ENCODE results near the gene ARHGAP24.

ARHGAP24 gene

GRCh38 chr4:85772470-85772869, 297.5 kb downstream of the ARHGAP24 start:
- no peak overlapping the region for H2AK5ac ChIP-seq (ENCODE audit: low read length)
- H3K79me2 ChIP-seq (ENCODE audit: control insufficient read depth, insufficient read depth, low read length, poor library complexity) = no peaks in the 10 kb centered on the region
- H4K12ac ChIP-seq (ENCODE audit: low read depth, low read length) = no peak overlapping the region
- H3K4me1 ChIP-seq (ENCODE audit: control insufficient read depth in 1 of 2, insufficient read depth in 2 of 2, low read length in 2 of 2) = peaks cover 0 to 3% of the 10 kb centered on the region in 2 experiments
- H3K14ac ChIP-seq (ENCODE audit: low read length) = no peak overlapping the region
- no peak overlapping the region for H2BK5ac ChIP-seq (ENCODE audit: low read depth, low read length, poor library complexity)
- no peaks in the 10 kb centered on the region for H3K27me3 ChIP-seq (ENCODE audit: insufficient read depth, low read length)
- H3K9ac ChIP-seq (ENCODE audit: low read length) = no peak overlapping the region
- no peaks in the 10 kb centered on the region for H3K9me3 ChIP-seq (ENCODE audit: insufficient read depth, low read depth, low read length)
- no peak overlapping the region for H3K27ac ChIP-seq (ENCODE audit: low read depth, low read length)
- no peak overlapping the region for H3K4me3 ChIP-seq (ENCODE audit: low read depth, low read length)
- H3K4me2 ChIP-seq (ENCODE audit: low read length) = no peak overlapping the region
- no peak overlapping the region for H4K8ac ChIP-seq (ENCODE audit: low read depth, low read length)
- peak in 1 of 2 donors; percentile 76 for DNase-seq
- no CpG with 5 or more reads among the region's 1 CpG for WGBS (ENCODE audit: extremely low coverage, insufficient coverage, insufficient read length)
- H3K4ac ChIP-seq (ENCODE audit: low read depth, low read length) = no peak overlapping the region
- no peak overlapping the region for H3K18ac ChIP-seq (ENCODE audit: low read length)
- H2BK12ac ChIP-seq (ENCODE audit: low read length) = no peak overlapping the region
- H3K23ac ChIP-seq (ENCODE audit: low read length) = no peak overlapping the region
- H4K91ac ChIP-seq (ENCODE audit: low read depth, low read length) = no peak overlapping the region
- H2BK120ac ChIP-seq (ENCODE audit: insufficient read depth, low read length, poor library complexity) = no peak overlapping the region
- H3K36me3 ChIP-seq (ENCODE audit: control insufficient read depth in 1 of 2, insufficient read depth in 2 of 2, low read length in 2 of 2) = no peaks in the 10 kb centered on the region
- no peaks in the 10 kb centered on the region for H3K79me1 ChIP-seq (ENCODE audit: low read length)
- no peak overlapping the region for H2AFZ ChIP-seq (ENCODE audit: insufficient read depth, low read length, poor library complexity)

GRCh38 chr4:85773372-85773771, 298.4 kb downstream of the ARHGAP24 start:
- DNase-seq = no peak
- H3K4me2 ChIP-seq (ENCODE audit: low read length) = no peak overlapping the region
- H2BK12ac ChIP-seq (ENCODE audit: low read length) = no peak overlapping the region
- H4K8ac ChIP-seq (ENCODE audit: low read depth, low read length) = no peak overlapping the region
- no peak overlapping the region for H3K9ac ChIP-seq (ENCODE audit: low read length)
- H3K4me1 ChIP-seq (ENCODE audit: control insufficient read depth in 1 of 2, insufficient read depth in 2 of 2, low read length in 2 of 2) = peaks cover 0 to 3% of the 10 kb centered on the region in 2 experiments
- H3K4me3 ChIP-seq (ENCODE audit: low read depth, low read length) = no peak overlapping the region
- H2BK120ac ChIP-seq (ENCODE audit: insufficient read depth, low read length, poor library complexity) = no peak overlapping the region
- no peaks in the 10 kb centered on the region for H3K79me1 ChIP-seq (ENCODE audit: low read length)
- no peak overlapping the region for H3K4ac ChIP-seq (ENCODE audit: low read depth, low read length)
- no CpG with 5 or more reads among the region's 1 CpG for WGBS (ENCODE audit: extremely low coverage, insufficient coverage, insufficient read length)
- no peak overlapping the region for H3K14ac ChIP-seq (ENCODE audit: low read length)
- H3K79me2 ChIP-seq (ENCODE audit: control insufficient read depth, insufficient read depth, low read length, poor library complexity) = no peaks in the 10 kb centered on the region
- H2AK5ac ChIP-seq (ENCODE audit: low read length) = no peak overlapping the region
- H3K36me3 ChIP-seq (ENCODE audit: control insufficient read depth in 1 of 2, insufficient read depth in 2 of 2, low read length in 2 of 2) = no peaks in the 10 kb centered on the region
- no peak overlapping the region for H3K18ac ChIP-seq (ENCODE audit: low read length)
- no peak overlapping the region for H3K23ac ChIP-seq (ENCODE audit: low read length)
- H2AFZ ChIP-seq (ENCODE audit: insufficient read depth, low read length, poor library complexity) = no peak overlapping the region
- H3K9me3 ChIP-seq (ENCODE audit: insufficient read depth, low read depth, low read length) = no peaks in the 10 kb centered on the region
- H2BK5ac ChIP-seq (ENCODE audit: low read depth, low read length, poor library complexity) = no peak overlapping the region
- H3K27me3 ChIP-seq (ENCODE audit: insufficient read depth, low read length) = no peaks in the 10 kb centered on the region
- H4K12ac ChIP-seq (ENCODE audit: low read depth, low read length) = no peak overlapping the region
- no peak overlapping the region for H3K27ac ChIP-seq (ENCODE audit: low read depth, low read length)
- H4K91ac ChIP-seq (ENCODE audit: low read depth, low read length) = no peak overlapping the region

DNA sequence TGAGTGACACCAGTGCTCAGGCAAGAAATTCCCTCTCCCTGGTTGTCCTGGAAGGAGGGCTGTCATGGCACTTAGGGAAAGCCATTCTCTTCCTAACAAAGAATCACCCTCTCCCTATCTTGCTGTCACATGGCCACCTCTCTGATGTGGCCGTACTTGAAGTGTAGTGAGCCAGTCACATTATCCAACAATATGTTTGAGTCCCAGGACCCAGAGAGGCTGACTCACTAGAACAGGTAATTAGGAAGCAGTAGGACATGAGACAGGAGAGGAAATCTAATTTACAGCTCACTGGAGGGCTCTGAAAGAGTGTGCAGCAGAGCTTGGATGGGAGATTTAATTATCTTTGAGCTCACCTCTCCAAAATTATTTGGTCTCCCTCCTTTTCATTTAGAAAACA, 299.1 kb downstream of the ARHGAP24 start:
- Histone ChIP-seq H3K4ac (ENCODE audit: low read depth, low read length) (no peak overlapping the region), H3K4me1 (ENCODE audit: control insufficient read depth in 1 of 2, insufficient read depth in 2 of 2, low read length in 2 of 2) (peaks cover 0 to 3% of the 10 kb centered on the region in 2 experiments), H3K4me3 (ENCODE audit: low read depth, low read length) (no peak overlapping the region), H3K14ac (ENCODE audit: low read length) (no peak overlapping the region), H3K9me3 (ENCODE audit: insufficient read depth, low read depth, low read length) (no peaks in the 10 kb centered on the region), H2BK120ac (ENCODE audit: insufficient read depth, low read length, poor library complexity) (no peak overlapping the region), H4K12ac (ENCODE audit: low read depth, low read length) (no peak overlapping the region), H4K8ac (ENCODE audit: low read depth, low read length) (no peak overlapping the region), H3K27ac (ENCODE audit: low read depth, low read length) (no peak overlapping the region), H2AK5ac (ENCODE audit: low read length) (no peak overlapping the region), H3K79me2 (ENCODE audit: control insufficient read depth, insufficient read depth, low read length, poor library complexity) (no peaks in the 10 kb centered on the region), H3K36me3 (ENCODE audit: control insufficient read depth in 1 of 2, insufficient read depth in 2 of 2, low read length in 2 of 2) (no peaks in the 10 kb centered on the region), H3K79me1 (ENCODE audit: low read length) (no peaks in the 10 kb centered on the region), H3K18ac (ENCODE audit: low read length) (no peak overlapping the region), H3K27me3 (ENCODE audit: insufficient read depth, low read length) (no peaks in the 10 kb centered on the region), H3K9ac (ENCODE audit: low read length) (no peak overlapping the region), H2BK12ac (ENCODE audit: low read length) (no peak overlapping the region), H4K91ac (ENCODE audit: low read depth, low read length) (no peak overlapping the region), H3K23ac (ENCODE audit: low read length) (no peak overlapping the region), H2BK5ac (ENCODE audit: low read depth, low read length, poor library complexity) (no peak overlapping the region), H2AFZ (ENCODE audit: insufficient read depth, low read length, poor library complexity) (no peak overlapping the region), H3K4me2 (ENCODE audit: low read length) (no peak overlapping the region)
- WGBS (ENCODE audit: extremely low coverage, insufficient coverage, insufficient read length) = no CpG with 5 or more reads among the region's 1 CpG
- peak in 1 of 2 donors; percentile 34 for DNase-seq

- H2BK12ac ChIP-seq (ENCODE audit: low read length) = no peak overlapping the region
- no peak overlapping the region for H2BK120ac ChIP-seq (ENCODE audit: insufficient read depth, low read length, poor library complexity)
- H3K79me2 ChIP-seq (ENCODE audit: control insufficient read depth, insufficient read depth, low read length, poor library complexity) = no peaks in the 10 kb centered on the region
- no peaks in the 10 kb centered on the region for H3K79me1 ChIP-seq (ENCODE audit: low read length)
- no peak overlapping the region for H3K4me2 ChIP-seq (ENCODE audit: low read length)
- no peak overlapping the region for H4K12ac ChIP-seq (ENCODE audit: low read depth, low read length)
- H3K23ac ChIP-seq (ENCODE audit: low read length) = no peak overlapping the region
- no peak overlapping the region for H3K14ac ChIP-seq (ENCODE audit: low read length)
- H2BK5ac ChIP-seq (ENCODE audit: low read depth, low read length, poor library complexity) = no peak overlapping the region
- H4K91ac ChIP-seq (ENCODE audit: low read depth, low read length) = no peak overlapping the region
- no peak overlapping the region for H2AK5ac ChIP-seq (ENCODE audit: low read length)
- H3K4me1 ChIP-seq (ENCODE audit: control insufficient read depth in 1 of 2, insufficient read depth in 2 of 2, low read length in 2 of 2) = peaks cover 0 to 3% of the 10 kb centered on the region in 2 experiments
- H3K27me3 ChIP-seq (ENCODE audit: insufficient read depth, low read length) = no peaks in the 10 kb centered on the region
- no peak overlapping the region for H3K9ac ChIP-seq (ENCODE audit: low read length)
- no peak overlapping the region for H3K4ac ChIP-seq (ENCODE audit: low read depth, low read length)
- no peak overlapping the region for H3K27ac ChIP-seq (ENCODE audit: low read depth, low read length)
- no peak overlapping the region for H3K18ac ChIP-seq (ENCODE audit: low read length)
- H3K4me3 ChIP-seq (ENCODE audit: low read depth, low read length) = no peak overlapping the region
- DNase-seq = no peak
- H3K36me3 ChIP-seq (ENCODE audit: control insufficient read depth in 1 of 2, insufficient read depth in 2 of 2, low read length in 2 of 2) = no peaks in the 10 kb centered on the region
- no peak overlapping the region for H4K8ac ChIP-seq (ENCODE audit: low read depth, low read length)
- H3K9me3 ChIP-seq (ENCODE audit: insufficient read depth, low read depth, low read length) = no peaks in the 10 kb centered on the region
- no CpG with 5 or more reads among the region's 3 CpGs for WGBS (ENCODE audit: extremely low coverage, insufficient coverage, insufficient read length)
- no peak overlapping the region for H2AFZ ChIP-seq (ENCODE audit: insufficient read depth, low read length, poor library complexity)
Measured at GRCh38 chr4:85774489-85774888, 299.5 kb downstream of the ARHGAP24 start.
